GM12891 (cell line): Measurements from ENCODE around the gene KAZN.

Experiments used
- PAX5 ChIP-seq: IDR thresholded peaks from 2 replicates; pipeline ENCODE4 v1.6.1; 2011; ENCODE audit warnings: low read length, moderate library complexity, mild to moderate bottlenecking; ENCODE audit not compliant: insufficient read depth, severe bottlenecking
- POLR2A ChIP-seq: IDR thresholded peaks from 2 replicates; pipeline ENCODE4 v1.6.1; 2011; ENCODE audit warnings: low read depth, low read length, control low read depth
- POLR2AphosphoS5 ChIP-seq: IDR thresholded peaks from 2 replicates; pipeline ENCODE4 v1.6.1; 2011; ENCODE audit warnings: low read depth, low read length, control low read depth
- POU2F2 ChIP-seq: IDR thresholded peaks from 2 replicates; pipeline ENCODE4 v1.6.1; 2011; ENCODE audit warnings: low read depth, mild to moderate bottlenecking, control low read depth, low read length, moderate library complexity
- SPI1 ChIP-seq: IDR thresholded peaks from 2 replicates; pipeline ENCODE4 v1.6.1; 2011; ENCODE audit warnings: low read depth, low read length, control low read depth
- TAF1 ChIP-seq: IDR thresholded peaks from 2 replicates; pipeline ENCODE4 v1.6.1; 2011; ENCODE audit warnings: low read depth, low read length, control low read depth

GRCh38 chr1:14980621-14981218 lies 382.2 kb downstream of the KAZN start:
- TF ChIP-seq POLR2A (no peak), PAX5 (no peak), TAF1 (no peak), SPI1 (no peak), POLR2AphosphoS5 (no peak), POU2F2 (no peak)
